OCI-LY7 (cell line): ENCODE data around the gene EPB41L2. TPM values are rescaled to one million over a fixed set of nuclear protein-coding genes. Genes with fewer than 3 reads are reported as not detected.

Experiments used
- BruUV-seq: library from RNA; stranded (reverse); fragments of 400-500 nt; replicated peaks from 2 replicates; lab custom pipeline; 2021; lab: Mats Ljungman, UMichigan
- CTCF ChIA-PET: fragments of 300-600 bp; sonication (Branson Sonifier 250); formaldehyde crosslinking; loops from one replicate; lab custom pipeline; 2022; ENCODE audit warnings: antibody characterized with exemption; ENCODE audit not compliant: unreplicated experiment; lab: Charles Lee
- POLR2A ChIA-PET: fragments of 300-600 bp; sonication (Branson Sonifier 250); formaldehyde crosslinking; loops from one replicate; lab custom pipeline; 2022; ENCODE audit warnings: antibody characterized with exemption; lab: Charles Lee
- DNase-seq: peaks from one replicate; pipeline ENCODE4 v3.0.0-alpha.2; 2015; ENCODE audit warnings: low spot score
- H2AFZ ChIP-seq: fragments of 200-600 bp; sonication (generic), shearing (Covaris generic); 2 replicates; pipeline ENCODE4 v1.6.1; 2014; ENCODE audit warnings: mild to moderate bottlenecking, antibody characterized with exemption, low read length, moderate library complexity
- H3K27ac ChIP-seq: fragments of 200-600 bp; sonication (generic); 2 replicates; pipeline ENCODE4 v1.5.1; 2014; ENCODE audit warnings: mixed run types, low read depth, mild to moderate bottlenecking, moderate library complexity, low read length, inconsistent platforms; ENCODE audit not compliant: poor library complexity, severe bottlenecking
- H3K36me3 ChIP-seq: fragments of 200-600 bp; sonication (generic); 2 replicates; pipeline ENCODE4 v1.6.1; 2014; ENCODE audit warnings: mild to moderate bottlenecking, antibody characterized with exemption, low read length, moderate library complexity, mixed read lengths; ENCODE audit not compliant: insufficient read depth
- H3K4me1 ChIP-seq: fragments of 200-600 bp; sonication (generic); 2 replicates; pipeline ENCODE4 v1.5.1; 2014; ENCODE audit warnings: mild to moderate bottlenecking, low read length; ENCODE audit not compliant: insufficient read depth, poor library complexity, severe bottlenecking
- H3K4me2 ChIP-seq: fragments of 200-600 bp; sonication (generic); 2 replicates; pipeline ENCODE4 v1.6.1; 2014; ENCODE audit warnings: mild to moderate bottlenecking, low read length
- H3K4me3 ChIP-seq: fragments of 200-600 bp; sonication (generic); 2 replicates; pipeline ENCODE4 v1.5.1; 2014; ENCODE audit warnings: mild to moderate bottlenecking, low read depth, low read length; ENCODE audit not compliant: poor library complexity, severe bottlenecking
- H3K79me2 ChIP-seq: fragments of 200-600 bp; sonication (generic); 2 replicates; pipeline ENCODE4 v1.6.1; 2016; ENCODE audit warnings: low read depth, mild to moderate bottlenecking, low read length, moderate library complexity, mixed read lengths; ENCODE audit not compliant: insufficient read depth
- H3K9me2 ChIP-seq: fragments of 200-600 bp; sonication (generic); 2 replicates; pipeline ENCODE4 v1.6.1; 2016; ENCODE audit warnings: mild to moderate bottlenecking, low read length, mixed read lengths; ENCODE audit not compliant: insufficient read depth
- H3K9me3 ChIP-seq: fragments of 200-600 bp; sonication (generic); 2 replicates; pipeline ENCODE4 v1.6.1; 2014; ENCODE audit warnings: mild to moderate bottlenecking, mixed run types, low read length, mixed read lengths
- H4K20me1 ChIP-seq: fragments of 200-600 bp; sonication (generic); 2 replicates; pipeline ENCODE4 v1.6.1; 2014; ENCODE audit warnings: mild to moderate bottlenecking, antibody characterized with exemption, low read length, moderate library complexity, mixed read lengths; ENCODE audit not compliant: insufficient read depth
- EZH2phosphoT487 ChIP-seq: fragments of 200-600 bp; sonication (generic); IDR thresholded peaks from 2 replicates; pipeline ENCODE4 v1.6.1; 2018; ENCODE audit warnings: low read depth, borderline replicate concordance, mild to moderate bottlenecking, mixed run types, antibody characterized with exemption, low read length, moderate library complexity, mixed read lengths
- intact Hi-C: fragments of 100-400 bp; cut with micrococcal nuclease; formaldehyde crosslinking; loops from one replicate; pipeline ENCODE4 v1.10.0; 2022; ENCODE audit not compliant: unreplicated experiment
- total RNA-seq, 2 experiments: library from RNA; depleted of rRNA in 1 of 2; stranded (reverse); fragments of >200 nt in 1 of 2; shearing (Covaris generic) in 1 of 2; gene quantifications; 2 replicates each; pipeline ENCODE4 v1.2.3, GENCODE V29; 2014 to 2022
- TF ChIP-seq, protein P1 (sequence below): fragments of 200-600 bp; sonication (generic); conservative IDR thresholded peaks from 2 replicates; pipeline ENCODE4 v1.5.1; 2014; ENCODE audit warnings: mild to moderate bottlenecking, antibody characterized with exemption, low read length, moderate library complexity, mixed read lengths

Gene EPB41L2
- total RNA-seq, 2 experiments from 2014 or later, result 36.7 to 138 TPM

DNA sequence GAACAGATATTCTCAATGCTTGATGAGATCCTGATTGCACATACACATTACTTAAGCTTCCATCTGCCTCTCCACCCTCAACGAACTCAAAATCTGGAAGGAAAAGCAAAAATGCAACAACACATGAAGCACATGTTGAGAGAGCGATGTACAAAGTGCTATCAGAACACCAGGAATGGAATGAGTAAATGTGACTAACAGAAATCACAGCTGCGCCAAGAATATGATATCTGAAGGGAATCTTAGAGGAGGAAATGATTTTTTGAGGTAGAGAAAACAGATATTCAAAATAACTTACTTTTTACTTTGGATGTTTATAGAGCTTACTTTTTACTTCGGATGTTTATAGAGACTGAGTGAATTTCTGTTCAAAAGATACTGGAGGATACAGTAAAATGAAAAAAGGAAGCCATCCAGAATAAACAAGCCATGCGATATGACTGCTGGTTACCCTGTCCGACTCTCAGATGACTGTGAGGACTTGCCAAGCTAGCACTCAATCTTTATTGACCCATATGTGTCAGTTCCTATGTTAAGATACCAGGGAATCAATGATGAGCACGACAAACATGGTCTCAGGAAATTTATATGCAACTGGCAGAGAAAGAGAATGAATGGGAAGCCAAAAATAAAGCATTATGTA lies 133.9 kb downstream of the EPB41L2 start:
- no peak overlapping the region for H2AFZ ChIP-seq
- peaks cover 10% of the 10 kb centered on the region for H3K36me3 ChIP-seq
- H3K79me2 ChIP-seq, result no peaks in the 10 kb centered on the region
- no peak for DNase-seq
- no TSS peak for BruUV-seq
- POLR2A ChIA-PET, result interaction anchor here (0.6 to 0.7 kb wide), 4 partner anchors 12 to 268 kb away, joined by 3 read pairs; no protein-coding TSS in a partner anchor
- TF ChIP-seq EZH2phosphoT487, result no peak
- TF ChIP-seq, protein P1, sequence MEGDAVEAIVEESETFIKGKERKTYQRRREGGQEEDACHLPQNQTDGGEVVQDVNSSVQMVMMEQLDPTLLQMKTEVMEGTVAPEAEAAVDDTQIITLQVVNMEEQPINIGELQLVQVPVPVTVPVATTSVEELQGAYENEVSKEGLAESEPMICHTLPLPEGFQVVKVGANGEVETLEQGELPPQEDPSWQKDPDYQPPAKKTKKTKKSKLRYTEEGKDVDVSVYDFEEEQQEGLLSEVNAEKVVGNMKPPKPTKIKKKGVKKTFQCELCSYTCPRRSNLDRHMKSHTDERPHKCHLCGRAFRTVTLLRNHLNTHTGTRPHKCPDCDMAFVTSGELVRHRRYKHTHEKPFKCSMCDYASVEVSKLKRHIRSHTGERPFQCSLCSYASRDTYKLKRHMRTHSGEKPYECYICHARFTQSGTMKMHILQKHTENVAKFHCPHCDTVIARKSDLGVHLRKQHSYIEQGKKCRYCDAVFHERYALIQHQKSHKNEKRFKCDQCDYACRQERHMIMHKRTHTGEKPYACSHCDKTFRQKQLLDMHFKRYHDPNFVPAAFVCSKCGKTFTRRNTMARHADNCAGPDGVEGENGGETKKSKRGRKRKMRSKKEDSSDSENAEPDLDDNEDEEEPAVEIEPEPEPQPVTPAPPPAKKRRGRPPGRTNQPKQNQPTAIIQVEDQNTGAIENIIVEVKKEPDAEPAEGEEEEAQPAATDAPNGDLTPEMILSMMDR, result no peak
- no peaks in the 10 kb centered on the region for H4K20me1 ChIP-seq
- H3K4me3 ChIP-seq, result no peak overlapping the region
- H3K4me2 ChIP-seq, result no peak overlapping the region
- H3K9me2 ChIP-seq, result no peaks in the 10 kb centered on the region
- no peaks in the 10 kb centered on the region for H3K4me1 ChIP-seq
- CTCF ChIA-PET, result no interaction called here
- no peak overlapping the region for H3K27ac ChIP-seq
- peaks cover 3% of the 10 kb centered on the region; the same call in 1 of the 2 replicates for H3K9me3 ChIP-seq
- intact Hi-C loops, result no loop called here

DNA sequence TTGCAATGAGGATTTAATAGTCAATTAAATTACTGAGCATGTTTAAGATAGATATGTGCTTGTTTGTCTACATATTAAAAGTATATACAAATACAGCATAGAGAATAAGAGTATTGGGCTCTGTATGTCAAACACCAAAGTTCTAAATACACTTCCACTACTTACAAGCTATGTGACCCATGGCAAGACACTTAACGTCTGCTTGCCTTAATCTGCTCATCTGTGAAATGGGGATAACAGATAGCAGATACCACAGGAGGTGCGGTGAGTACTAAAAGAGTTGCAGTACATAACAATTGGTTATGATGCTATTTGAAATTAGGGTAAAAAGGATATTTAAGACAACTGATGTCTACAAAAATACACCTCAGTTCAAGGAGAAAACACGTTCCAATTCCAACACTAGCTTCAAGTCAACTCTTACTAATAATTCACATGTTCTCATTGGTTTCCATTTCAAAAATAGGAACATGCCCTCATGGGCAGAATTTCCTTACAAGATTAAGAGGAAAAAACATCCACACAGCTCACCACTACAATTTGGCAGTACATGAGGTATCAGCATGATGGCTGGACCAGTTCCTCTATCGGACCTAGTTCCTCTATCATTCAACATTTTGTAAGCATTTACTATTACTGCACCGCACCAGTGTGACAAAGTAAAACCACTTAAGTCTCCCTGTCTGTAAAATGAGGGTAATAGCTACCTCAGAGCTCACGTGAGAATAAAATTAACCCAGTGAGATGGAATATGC lies 134.7 kb downstream of the EPB41L2 start:
- POLR2A ChIA-PET, result interaction anchor here (0.6 kb wide), 2 partner anchors 13 to 269 kb away, joined by 3 read pairs; no protein-coding TSS in a partner anchor
- no peak overlapping the region for H3K4me3 ChIP-seq
- no peaks in the 10 kb centered on the region for H3K4me1 ChIP-seq
- peaks cover 10% of the 10 kb centered on the region for H3K36me3 ChIP-seq
- no peak for DNase-seq
- TF ChIP-seq, protein P1, result no peak
- no peak for TF ChIP-seq EZH2phosphoT487
- intact Hi-C loops, result no loop called here
- H3K79me2 ChIP-seq, result no peaks in the 10 kb centered on the region
- no peak overlapping the region for H2AFZ ChIP-seq
- peaks cover 3% of the 10 kb centered on the region; the same call in 1 of the 2 replicates for H3K9me3 ChIP-seq
- no peaks in the 10 kb centered on the region for H3K9me2 ChIP-seq
- no peaks in the 10 kb centered on the region for H4K20me1 ChIP-seq
- CTCF ChIA-PET, result no interaction called here
- no TSS peak for BruUV-seq
- H3K4me2 ChIP-seq, result no peak overlapping the region
- no peak overlapping the region for H3K27ac ChIP-seq
